Loucy (cell line): ENCODE results near the gene EP300.
"Not testable (repeated sequence)": the region's sequence is repeated elsewhere in the genome, so short reads cannot be mapped to it uniquely, and the experiment has no call there.

Experiments used
- CTCF ChIP-seq: fragments of 200-600 bp; sonication (generic); conservative IDR thresholded peaks from 2 replicates; pipeline ENCODE4 v1.5.1; 2014; ENCODE audit warnings: mild to moderate bottlenecking, antibody characterized with exemption, low read length
- EZH2phosphoT487 ChIP-seq: fragments of 200-600 bp; IDR thresholded peaks from 2 replicates; pipeline ENCODE4 v1.6.1; 2018; ENCODE audit warnings: antibody characterized with exemption, mild to moderate bottlenecking, moderate library complexity, borderline replicate concordance

- TF ChIP-seq CTCF, EZH2phosphoT487: not testable (repeated sequence)
Observed at GRCh38 chr22:41180362-41180761, 88.0 kb downstream of the EP300 start.
